Neural cell (in vitro differentiated cells): ENCODE results near the gene OR6K3. TPM values are rescaled to one million over a fixed set of nuclear protein-coding genes. Genes with fewer than 3 reads are reported as not detected.

ENCODE experiments used
- H2AFZ ChIP-seq: fragments of 200-600, 300-800 bp; sonication (generic), shearing (Covaris generic); 2 replicates; pipeline ENCODE4 v1.6.0; 2014; ENCODE audit warnings: low read depth, mild to moderate bottlenecking, antibody characterized with exemption, low read length, moderate library complexity
- H3F3A ChIP-seq: fragments of 200-600 bp; shearing (Covaris generic); 2 replicates; pipeline ENCODE4 v1.6.1; 2016; ENCODE audit warnings: mild to moderate bottlenecking, moderate library complexity, mixed read lengths, antibody characterized with exemption, low read length; ENCODE audit not compliant: insufficient read depth, poor library complexity, severe bottlenecking
- H3K27ac ChIP-seq: fragments of 200-600, 300-800 bp; sonication (generic), shearing (Covaris generic); 2 replicates; pipeline ENCODE4 v1.5.1; 2014; ENCODE audit warnings: mild to moderate bottlenecking, low read length, moderate library complexity
- H3K27me3 ChIP-seq: fragments of 300-800, 200-600 bp; sonication (generic), shearing (Covaris generic); 2 replicates; pipeline ENCODE4 v1.6.0; 2014; ENCODE audit warnings: mild to moderate bottlenecking, low read depth, low read length, moderate library complexity; ENCODE audit not compliant: insufficient read depth
- H3K36me3 ChIP-seq: fragments of 300-800, 200-600 bp; sonication (generic), shearing (Covaris generic); 2 replicates; pipeline ENCODE4 v1.5.1; 2014; ENCODE audit warnings: mild to moderate bottlenecking, antibody characterized with exemption, low read length, moderate library complexity; ENCODE audit not compliant: insufficient read depth
- H3K4me2 ChIP-seq: fragments of 300-800, 200-600 bp; sonication (generic), shearing (Covaris generic); 2 replicates; pipeline ENCODE4 v1.6.0; 2014; ENCODE audit warnings: mild to moderate bottlenecking, low read length
- H3K4me3 ChIP-seq: fragments of 300-800, 200-600 bp; sonication (generic), shearing (Covaris generic); 2 replicates; pipeline ENCODE4 v1.5.1; 2014; ENCODE audit warnings: mild to moderate bottlenecking, low read length, moderate library complexity
- H3K79me2 ChIP-seq: fragments of 200-600 bp; shearing (Covaris generic); replicated peaks from 2 replicates; pipeline ENCODE4 v1.6.0; 2014; ENCODE audit warnings: mild to moderate bottlenecking, low read length, moderate library complexity; ENCODE audit not compliant: insufficient read depth
- H3K9ac ChIP-seq: fragments of 300-800, 200-600 bp; sonication (generic), shearing (Covaris generic); 2 replicates; pipeline ENCODE4 v1.6.1; 2016; ENCODE audit warnings: mild to moderate bottlenecking, low read length, mixed read lengths
- H3K9me2 ChIP-seq: fragments of 200-600 bp; shearing (Covaris generic); 2 replicates; pipeline ENCODE4 v1.6.1; 2016; ENCODE audit warnings: mild to moderate bottlenecking, low read length, mixed read lengths; ENCODE audit not compliant: insufficient read depth
- H3K9me3 ChIP-seq: fragments of 200-600, 300-800 bp; sonication (generic), shearing (Covaris generic); 2 replicates; pipeline ENCODE4 v1.6.1; 2016; ENCODE audit warnings: mild to moderate bottlenecking, mixed run types, low read length, moderate library complexity, mixed read lengths
- H4K20me1 ChIP-seq: fragments of 200-600 bp; shearing (Covaris generic); 2 replicates; pipeline ENCODE4 v1.6.1; 2016; ENCODE audit warnings: mild to moderate bottlenecking, mixed run types; ENCODE audit not compliant: insufficient read depth
- EP300 ChIP-seq: fragments of 450-650 bp; conservative IDR thresholded peaks from 2 replicates; pipeline ENCODE4 v1.6.1; 2014; ENCODE audit warnings: antibody characterized with exemption, mild to moderate bottlenecking, moderate library complexity; ENCODE audit not compliant: poor library complexity, severe bottlenecking
- EZH2 ChIP-seq: fragments of 200-600, 300-800 bp; shearing (Covaris generic), sonication (generic); IDR thresholded peaks from 2 replicates; pipeline ENCODE4 v1.6.1; 2014; ENCODE audit warnings: antibody characterized with exemption, low read length, borderline replicate concordance, mild to moderate bottlenecking; ENCODE audit not compliant: insufficient read depth, poor library complexity, severe bottlenecking
- MXI1 ChIP-seq: fragments of 450-650 bp; conservative IDR thresholded peaks from 2 replicates; pipeline ENCODE4 v1.6.1; 2014; ENCODE audit warnings: antibody characterized with exemption, mild to moderate bottlenecking; ENCODE audit not compliant: poor library complexity, severe bottlenecking
- POLR2AphosphoS5 ChIP-seq: IDR thresholded peaks from 2 replicates; pipeline ENCODE4 v1.6.1; 2012
- RAD21 ChIP-seq: fragments of 450-650 bp; conservative IDR thresholded peaks from 2 replicates; pipeline ENCODE4 v1.6.1; 2014; ENCODE audit warnings: antibody characterized with exemption, mild to moderate bottlenecking, moderate library complexity
- REST ChIP-seq: IDR thresholded peaks from 2 replicates; pipeline ENCODE4 v1.6.1; 2012; ENCODE audit warnings: borderline replicate concordance
- SMC3 ChIP-seq: fragments of 450-650 bp; conservative IDR thresholded peaks from 2 replicates; pipeline ENCODE4 v1.6.1; 2014; ENCODE audit warnings: antibody characterized with exemption, mild to moderate bottlenecking, moderate library complexity; ENCODE audit not compliant: poor library complexity
- TAF1 ChIP-seq: IDR thresholded peaks from 2 replicates; pipeline ENCODE4 v1.6.1; 2012; ENCODE audit warnings: low read depth
- polyA plus RNA-seq: library from polyadenylated mRNA; depleted of rRNA; stranded (reverse); fragments of >200 nt; gene quantifications from 2 replicates; pipeline ENCODE4 v1.2.3, GENCODE V29; 2014
- TF ChIP-seq, protein P1 (sequence below): fragments of 450-650 bp; IDR thresholded peaks from 2 replicates; pipeline ENCODE4 v1.5.1; 2014; ENCODE audit warnings: antibody characterized with exemption, mild to moderate bottlenecking, moderate library complexity; ENCODE audit not compliant: poor library complexity, severe bottlenecking

Gene OR6K3
- polyA plus RNA-seq, 1 donor from 2014 or later = not detected

GRCh38 chr1:158675563-158676323, 44.8 kb downstream of the OR6K3 start:
- Histone ChIP-seq H3K4me3 (no peak overlapping the region), H2AFZ (no peak overlapping the region), H3K36me3 (no peaks in the 10 kb centered on the region), H3F3A (no peaks in the 10 kb centered on the region), H3K79me2 (no peaks in the 10 kb centered on the region), H4K20me1 (no peaks in the 10 kb centered on the region), H3K27me3 (no peaks in the 10 kb centered on the region), H3K9me3 (no peaks in the 10 kb centered on the region), H3K9me2 (no peaks in the 10 kb centered on the region), H3K9ac (no peak overlapping the region), H3K4me2 (no peak overlapping the region), H3K27ac (no peak overlapping the region)
- TF ChIP-seq EP300 (no peak), RAD21 (no peak), REST (no peak), SMC3 (no peak), MXI1 (no peak), POLR2AphosphoS5 (no peak), TAF1 (no peak), EZH2 (no peak)
- TF ChIP-seq, protein P1, sequence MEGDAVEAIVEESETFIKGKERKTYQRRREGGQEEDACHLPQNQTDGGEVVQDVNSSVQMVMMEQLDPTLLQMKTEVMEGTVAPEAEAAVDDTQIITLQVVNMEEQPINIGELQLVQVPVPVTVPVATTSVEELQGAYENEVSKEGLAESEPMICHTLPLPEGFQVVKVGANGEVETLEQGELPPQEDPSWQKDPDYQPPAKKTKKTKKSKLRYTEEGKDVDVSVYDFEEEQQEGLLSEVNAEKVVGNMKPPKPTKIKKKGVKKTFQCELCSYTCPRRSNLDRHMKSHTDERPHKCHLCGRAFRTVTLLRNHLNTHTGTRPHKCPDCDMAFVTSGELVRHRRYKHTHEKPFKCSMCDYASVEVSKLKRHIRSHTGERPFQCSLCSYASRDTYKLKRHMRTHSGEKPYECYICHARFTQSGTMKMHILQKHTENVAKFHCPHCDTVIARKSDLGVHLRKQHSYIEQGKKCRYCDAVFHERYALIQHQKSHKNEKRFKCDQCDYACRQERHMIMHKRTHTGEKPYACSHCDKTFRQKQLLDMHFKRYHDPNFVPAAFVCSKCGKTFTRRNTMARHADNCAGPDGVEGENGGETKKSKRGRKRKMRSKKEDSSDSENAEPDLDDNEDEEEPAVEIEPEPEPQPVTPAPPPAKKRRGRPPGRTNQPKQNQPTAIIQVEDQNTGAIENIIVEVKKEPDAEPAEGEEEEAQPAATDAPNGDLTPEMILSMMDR = no peak

GRCh38 chr1:158674302-158674701, 46.2 kb downstream of the OR6K3 start:
- Histone ChIP-seq H3K9me3 (no peaks in the 10 kb centered on the region), H3K36me3 (no peaks in the 10 kb centered on the region), H4K20me1 (no peaks in the 10 kb centered on the region), H3K27ac (no peak overlapping the region), H3K9me2 (no peaks in the 10 kb centered on the region), H3K4me3 (no peak overlapping the region), H3K27me3 (no peaks in the 10 kb centered on the region), H3K9ac (no peak overlapping the region), H3F3A (no peaks in the 10 kb centered on the region), H2AFZ (no peak overlapping the region), H3K4me2 (no peak overlapping the region), H3K79me2 (no peaks in the 10 kb centered on the region)
- TF ChIP-seq SMC3 (no peak), TAF1 (no peak), POLR2AphosphoS5 (no peak), MXI1 (no peak), EP300 (no peak), REST (no peak), RAD21 (no peak), EZH2 (no peak)
- TF ChIP-seq, protein P1 = no peak
